CD4-positive, alpha-beta T cell treated with Interferon gamma for 1 hour (primary cell): ENCODE data around the gene TEPSIN.

Experiments
- DNase-seq: peaks from one replicate; pipeline ENCODE4 v3.0.0-alpha.2; 2020

The TEPSIN gene

DNA sequence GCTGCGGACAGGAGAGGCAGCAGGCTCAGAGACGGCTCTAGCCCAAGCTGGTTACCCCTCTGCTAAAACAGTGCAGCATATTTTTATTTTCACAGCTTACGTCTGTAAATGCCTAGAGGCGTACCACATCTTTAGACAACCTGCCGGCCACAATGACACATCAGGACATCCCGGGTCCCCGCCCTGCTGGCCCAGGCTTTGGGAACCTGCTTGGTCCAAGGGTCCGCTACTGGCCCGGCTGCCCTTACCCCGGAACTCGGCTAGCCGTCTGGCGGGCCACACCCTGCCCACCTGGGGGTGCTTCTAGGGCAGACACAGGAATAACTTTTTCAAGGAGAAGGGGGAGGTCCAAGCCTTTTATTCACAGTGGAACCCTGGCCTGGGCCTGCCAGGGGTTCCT is 20.4 kb downstream of the TEPSIN start:
- DNase-seq, result no peak

DNA sequence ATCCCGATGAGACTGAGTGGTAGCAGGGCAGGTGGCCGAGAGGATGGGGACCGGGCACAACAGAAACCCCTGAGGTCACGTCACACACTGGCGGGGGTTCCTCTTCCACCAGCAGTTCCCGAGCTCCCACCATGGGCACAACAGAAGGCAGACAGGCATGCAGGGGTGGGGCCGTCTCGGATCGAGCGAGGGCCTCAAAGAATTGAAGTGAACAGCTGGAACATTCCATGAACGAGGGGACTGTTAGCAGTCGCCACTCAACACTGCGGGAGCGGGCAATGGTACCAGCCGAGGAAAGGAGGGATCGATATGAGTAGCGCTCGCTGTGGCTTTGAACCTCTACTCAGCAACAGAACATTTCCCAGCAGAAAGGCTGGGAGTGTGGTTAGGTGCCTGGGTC is 21.4 kb downstream of the TEPSIN start:
- no peak for DNase-seq

DNA sequence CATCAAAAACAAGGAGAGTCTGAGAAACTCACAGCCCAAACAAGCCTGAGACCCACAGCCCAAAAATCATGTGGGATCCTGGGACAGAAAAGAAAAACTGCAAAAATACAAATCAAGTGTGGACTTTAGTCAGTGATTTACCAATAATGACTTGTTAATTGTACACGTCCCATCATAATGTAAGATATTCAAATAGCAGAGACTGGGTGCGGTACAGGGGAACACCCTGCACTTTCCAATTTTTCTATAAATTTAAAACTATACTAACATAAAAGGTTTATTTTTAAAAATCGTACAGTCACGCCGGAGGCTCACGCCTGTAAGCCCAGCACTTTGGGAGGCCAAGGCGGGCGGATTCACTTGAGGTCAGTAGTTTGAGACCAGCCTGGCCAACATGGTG is 24.9 kb downstream of the TEPSIN start:
- DNase-seq, result no peak

DNA sequence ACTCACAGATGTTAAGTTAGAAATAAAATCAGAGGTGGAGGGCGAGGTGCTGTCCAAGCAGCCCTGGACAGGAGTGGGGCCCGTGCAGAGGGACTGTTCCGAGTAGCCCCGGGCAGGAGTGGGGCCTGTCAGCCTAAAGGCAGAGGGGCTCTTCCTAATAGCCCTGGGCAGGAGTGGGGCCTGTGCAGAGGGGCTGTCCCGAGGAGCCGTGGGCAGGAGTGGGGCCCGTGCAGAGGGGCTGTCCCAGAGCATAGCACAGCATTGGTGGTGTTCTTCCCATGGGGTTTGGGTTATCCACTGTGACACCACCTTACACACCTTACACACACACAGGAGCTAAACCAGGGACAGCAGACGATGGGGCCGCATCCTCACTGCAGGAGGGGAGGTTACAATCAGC is 26.5 kb downstream of the TEPSIN start:
- DNase-seq, result no peak

DNA sequence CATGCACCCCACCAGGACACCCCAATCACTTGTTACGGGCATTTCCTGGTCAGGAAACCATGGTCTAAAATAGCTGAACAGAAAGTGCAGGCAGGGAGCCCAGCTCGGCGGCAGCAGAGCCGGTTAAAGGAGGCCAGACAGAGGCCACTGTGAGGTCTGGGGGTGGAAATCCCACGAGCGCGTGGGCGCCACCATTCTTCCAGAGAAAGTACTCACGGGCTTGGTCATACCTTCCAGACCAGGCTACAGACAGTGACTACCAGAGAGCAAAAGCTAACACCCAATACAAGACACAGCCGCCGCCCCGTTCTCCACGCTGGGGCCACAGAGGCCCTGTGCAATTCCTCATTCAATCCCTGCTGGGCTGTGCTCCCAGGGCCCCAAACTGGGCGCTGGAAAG is 28.0 kb downstream of the TEPSIN start:
- no peak for DNase-seq

DNA sequence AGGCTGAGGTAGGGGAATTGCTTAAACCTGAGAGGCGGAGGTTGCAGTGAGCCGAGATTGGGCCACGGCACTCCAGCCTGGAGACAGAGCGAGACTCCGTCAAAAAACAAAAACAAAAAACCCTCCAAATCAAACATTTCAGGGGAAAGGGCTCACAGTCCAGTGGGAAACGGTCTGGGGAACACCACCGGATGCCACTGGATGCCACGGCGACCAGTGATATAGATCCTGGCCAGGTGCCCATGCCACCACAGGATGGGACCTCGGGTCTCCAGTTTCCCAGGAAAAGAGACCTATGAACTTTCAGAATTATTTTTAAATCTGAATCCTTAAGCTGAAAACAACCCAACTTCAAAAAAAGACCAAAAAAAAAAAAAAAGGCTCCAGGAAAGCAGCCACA is 28.4 kb downstream of the TEPSIN start:
- no peak for DNase-seq

DNA sequence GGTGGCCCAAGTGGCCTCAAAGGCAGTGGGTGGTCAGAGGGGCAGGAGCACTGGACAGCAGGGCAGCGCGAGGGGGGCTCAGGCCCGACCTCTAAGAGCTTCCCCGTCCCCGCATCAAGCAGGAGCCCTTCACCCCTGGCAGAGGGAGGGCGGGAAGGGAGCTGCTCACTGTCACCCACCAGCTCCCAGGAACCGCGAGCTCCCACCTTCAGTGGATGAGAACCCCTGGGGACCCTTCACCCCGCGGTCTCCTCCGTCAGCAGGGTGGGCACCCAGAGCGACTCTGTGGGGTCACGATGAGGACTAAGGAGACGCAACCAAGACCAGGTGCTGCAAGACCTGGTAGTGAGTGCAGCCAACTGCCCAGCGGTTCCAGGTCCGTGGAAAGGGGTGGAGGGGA is 29.7 kb downstream of the TEPSIN start:
- DNase-seq, result no peak

DNA sequence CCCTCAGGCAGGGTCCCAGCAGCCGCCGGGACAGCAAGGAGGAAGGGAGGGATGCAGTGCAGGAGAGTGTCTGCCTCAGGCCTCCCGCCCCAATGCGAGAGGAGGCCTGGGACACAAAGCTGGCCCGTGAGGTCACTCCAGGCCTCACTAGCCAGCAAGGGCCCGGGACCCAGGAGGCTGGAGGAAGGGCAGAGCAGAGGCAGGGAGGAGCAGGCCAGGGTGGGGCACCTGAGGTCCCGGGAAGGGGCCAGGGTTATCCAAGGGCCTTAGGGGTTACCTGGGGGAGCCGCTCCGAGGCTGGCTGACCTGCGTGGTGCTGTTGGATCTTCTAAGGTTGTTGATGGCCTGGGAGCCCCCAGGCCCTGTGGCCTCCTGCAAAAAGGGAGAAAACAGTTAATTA is 30.2 kb downstream of the TEPSIN start:
- DNase-seq, result no peak

DNA sequence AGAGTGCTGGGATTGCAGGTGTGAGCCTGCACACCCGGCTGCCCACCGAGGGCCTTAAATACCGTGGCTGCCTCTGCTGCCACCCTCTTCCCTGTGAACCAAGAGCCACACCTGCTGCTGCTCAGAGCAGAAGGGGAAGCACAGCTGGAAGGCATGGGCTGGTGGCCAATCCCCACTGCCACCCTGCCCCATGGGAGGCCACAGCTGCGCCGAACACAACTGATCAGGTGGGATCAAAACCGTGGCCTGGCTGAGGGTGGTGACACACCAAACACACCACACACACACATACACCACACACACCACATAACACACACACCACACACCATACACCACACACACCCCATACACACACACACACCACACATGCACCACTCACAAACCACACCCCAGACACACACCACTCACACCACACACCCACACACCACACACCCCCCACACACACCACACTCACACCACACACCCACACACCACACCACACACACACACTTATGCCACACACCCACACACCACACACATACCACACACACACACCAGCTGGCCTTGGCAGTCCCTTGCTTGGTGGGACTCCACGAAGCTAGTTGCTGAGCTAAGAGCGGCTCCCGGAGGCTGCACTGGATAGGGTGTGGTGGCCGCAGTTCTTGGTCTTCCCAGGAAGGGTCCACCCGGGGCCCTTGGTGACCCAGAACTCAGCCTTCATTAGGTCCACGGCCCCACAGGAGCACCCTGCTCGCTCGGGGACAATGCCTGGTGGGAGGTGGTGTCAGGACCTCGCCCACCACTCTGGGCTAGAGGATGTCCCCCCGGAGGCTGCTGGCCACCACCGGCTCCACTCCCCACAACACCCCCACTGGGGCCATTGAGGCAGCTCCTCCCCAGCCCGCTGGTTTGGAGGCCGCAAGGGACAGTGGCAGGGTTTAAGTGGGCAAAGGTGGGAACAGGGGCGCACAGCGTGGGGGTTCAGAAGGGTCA is 31.0 kb downstream of the TEPSIN start:
- DNase-seq, result no peak

DNA sequence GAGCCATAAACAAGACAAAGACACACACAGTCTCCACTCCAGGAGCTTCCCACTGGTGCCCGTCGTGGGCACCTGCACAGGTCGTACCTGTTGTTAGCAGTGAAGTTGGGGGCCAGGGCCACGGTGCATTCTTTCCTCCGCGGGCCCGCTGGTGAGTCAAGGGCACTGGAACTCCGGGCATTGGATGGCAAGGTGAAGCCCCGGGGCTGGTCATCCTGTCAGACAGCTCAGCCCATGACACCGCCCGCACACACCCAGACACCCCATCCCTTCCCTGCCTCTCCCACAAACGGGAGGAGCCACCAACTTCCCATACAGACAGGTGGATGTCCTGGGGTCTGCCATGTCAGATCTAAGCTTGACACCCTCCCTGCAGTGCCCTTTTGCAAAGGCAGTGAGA is 32.2 kb downstream of the TEPSIN start:
- no peak for DNase-seq

DNA sequence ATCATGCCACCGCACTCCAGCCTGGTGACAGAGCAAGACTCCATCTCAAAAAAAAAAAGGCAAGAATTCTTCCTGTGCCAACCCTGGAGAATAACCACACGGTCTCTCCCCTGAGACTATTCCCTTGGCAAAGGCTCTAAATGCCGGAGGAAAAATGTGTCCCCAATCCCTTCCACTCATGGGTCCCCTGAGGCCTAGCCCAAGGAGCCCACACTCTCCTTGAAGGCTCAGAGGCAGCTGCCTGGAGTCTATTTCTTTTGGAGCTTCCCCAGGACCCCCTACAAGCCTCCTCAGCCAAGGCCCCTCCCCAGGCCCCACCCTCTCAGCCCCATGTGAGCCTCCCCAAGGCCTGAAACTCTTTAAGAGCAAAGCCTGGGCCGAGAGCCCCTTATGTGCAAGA is 32.7 kb downstream of the TEPSIN start:
- no peak for DNase-seq

DNA sequence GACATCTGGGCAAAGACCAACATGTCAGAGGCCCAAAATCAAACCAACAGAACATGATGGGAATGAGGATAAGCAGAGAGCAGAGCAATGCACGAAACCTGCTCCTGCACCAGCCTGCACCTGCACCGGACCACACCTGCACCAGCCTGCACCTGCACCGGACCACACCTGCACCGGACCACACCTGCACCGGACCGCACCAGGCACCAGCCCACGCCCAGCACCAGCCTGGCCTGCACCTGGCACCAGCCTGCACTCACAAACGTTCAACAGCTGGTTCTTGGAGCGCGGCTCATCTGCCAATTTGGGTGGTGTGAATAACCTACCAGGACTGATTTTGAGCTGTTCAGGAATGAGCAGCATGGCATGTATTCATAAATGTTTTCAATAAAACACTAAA is 34.3 kb downstream of the TEPSIN start:
- DNase-seq, result no peak

DNA sequence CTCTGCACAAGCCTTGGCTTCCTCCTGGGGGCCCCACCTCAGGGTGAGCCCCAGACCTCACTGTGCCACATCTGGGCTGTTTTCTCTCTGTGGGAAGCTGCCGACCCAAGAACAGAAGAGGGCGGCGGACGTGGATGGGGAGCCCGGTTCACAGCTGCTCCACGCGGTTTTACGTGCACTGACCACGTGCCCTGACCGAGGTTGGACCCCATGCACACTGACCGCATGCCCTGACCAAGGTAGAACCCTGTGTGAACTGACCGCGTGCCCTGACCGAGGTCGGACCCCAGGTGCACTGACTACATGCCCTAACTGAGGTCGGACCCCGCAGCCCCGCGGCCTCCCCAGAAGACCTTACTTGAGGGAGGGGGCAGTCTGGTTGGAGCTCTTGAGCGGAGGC is 35.7 kb downstream of the TEPSIN start:
- no peak for DNase-seq

DNA sequence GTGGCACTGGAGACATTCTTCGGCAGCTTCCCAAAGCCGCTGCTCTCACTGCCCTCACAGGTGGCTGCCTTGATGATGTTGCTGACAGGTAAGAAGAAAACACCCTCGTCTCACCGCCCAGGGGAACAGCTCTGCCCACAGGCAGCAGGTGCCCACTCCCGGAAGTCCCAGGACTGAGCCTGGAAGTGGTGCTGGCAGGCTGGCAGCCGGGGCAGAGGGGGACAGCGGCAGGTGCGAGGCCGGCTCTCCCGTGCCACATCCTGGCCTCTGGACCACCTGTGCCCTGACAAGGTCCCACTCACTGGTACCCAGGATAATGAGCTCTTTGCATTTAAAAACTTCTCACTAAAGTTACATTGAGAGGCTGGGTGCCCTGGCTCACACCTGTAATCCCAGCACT is 36.5 kb downstream of the TEPSIN start:
- no peak for DNase-seq

DNA sequence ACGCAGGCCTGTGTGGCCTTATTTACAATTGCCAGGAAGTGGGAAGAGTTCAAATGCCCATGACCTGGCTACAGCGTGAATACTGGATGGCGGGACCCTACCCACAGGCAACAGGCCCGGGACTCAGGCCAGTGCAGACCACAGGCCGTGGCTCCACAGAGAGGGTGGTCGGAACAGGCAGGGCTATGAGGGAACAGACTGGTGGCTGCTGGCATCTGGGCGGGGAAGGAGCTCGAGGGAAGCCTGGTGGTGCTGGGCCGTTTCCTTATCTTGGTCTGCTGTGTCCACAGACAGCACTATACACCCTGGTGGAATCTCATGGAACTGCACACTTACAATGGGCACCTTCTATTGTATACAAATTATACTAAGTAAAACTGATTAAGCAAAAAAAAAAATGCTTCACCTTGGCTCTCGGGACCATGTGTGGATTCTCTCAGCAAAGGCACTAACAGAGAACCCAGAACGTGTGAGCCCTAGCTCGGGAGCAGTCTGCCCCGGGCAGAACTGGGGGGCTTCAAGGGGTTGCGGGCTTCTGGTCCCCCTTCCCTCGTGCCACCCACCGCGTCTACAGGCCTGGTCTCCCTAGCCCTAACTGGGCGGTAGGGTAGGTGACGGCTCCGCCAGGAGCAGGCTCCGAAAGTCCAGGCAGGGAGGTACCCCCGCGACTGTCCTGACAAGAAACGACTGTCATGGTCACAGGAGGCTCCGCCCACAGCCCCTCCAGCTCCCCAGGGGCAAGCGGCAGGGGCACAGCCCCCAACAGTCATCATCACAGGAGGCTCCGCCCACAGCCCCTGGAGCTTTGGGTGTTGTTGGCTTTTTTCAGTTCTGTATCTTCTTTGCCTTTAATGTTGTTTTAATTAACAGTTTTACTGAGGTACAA is 37.9 kb downstream of the TEPSIN start:
- DNase-seq, result no peak

DNA sequence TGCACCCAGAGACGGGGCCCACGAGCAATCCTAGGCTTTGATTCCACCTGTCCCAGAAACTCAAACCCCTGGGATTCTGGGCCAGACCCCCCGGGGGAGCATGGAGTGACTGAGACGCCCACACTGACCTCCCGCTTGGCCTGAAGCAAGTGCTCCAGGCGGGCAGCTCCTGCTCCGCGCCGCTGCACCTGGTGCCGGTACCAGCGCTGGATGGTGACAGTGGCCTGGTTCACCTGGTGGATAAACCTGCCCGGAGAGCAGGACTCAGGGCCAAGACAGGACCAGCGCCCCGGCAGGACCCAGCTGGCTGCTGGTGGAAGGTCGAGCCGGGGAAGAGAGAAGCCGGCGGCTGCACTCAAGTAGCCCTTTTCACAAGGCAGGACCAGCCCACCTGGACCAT is 38.7 kb downstream of the TEPSIN start:
- DNase-seq, result no peak

DNA sequence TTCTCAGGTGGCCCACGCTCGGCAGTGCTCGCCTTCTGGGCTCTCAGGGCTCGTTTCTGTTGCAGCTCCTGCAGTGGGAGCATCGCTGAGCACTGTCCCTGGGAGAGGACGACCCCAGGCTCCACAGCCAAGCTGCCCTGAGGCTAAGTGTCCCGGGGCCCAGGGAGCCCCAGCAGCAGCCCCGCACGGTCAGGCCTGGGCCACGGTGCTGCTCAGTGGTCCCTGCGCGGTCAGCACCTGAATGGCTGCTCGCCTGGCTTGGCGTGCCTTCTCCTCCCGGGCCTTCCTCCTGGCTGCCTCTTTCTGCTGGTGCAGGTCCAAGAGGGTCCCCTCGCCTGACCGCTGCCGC is 39.4 kb downstream of the TEPSIN start:
- no peak for DNase-seq

DNA sequence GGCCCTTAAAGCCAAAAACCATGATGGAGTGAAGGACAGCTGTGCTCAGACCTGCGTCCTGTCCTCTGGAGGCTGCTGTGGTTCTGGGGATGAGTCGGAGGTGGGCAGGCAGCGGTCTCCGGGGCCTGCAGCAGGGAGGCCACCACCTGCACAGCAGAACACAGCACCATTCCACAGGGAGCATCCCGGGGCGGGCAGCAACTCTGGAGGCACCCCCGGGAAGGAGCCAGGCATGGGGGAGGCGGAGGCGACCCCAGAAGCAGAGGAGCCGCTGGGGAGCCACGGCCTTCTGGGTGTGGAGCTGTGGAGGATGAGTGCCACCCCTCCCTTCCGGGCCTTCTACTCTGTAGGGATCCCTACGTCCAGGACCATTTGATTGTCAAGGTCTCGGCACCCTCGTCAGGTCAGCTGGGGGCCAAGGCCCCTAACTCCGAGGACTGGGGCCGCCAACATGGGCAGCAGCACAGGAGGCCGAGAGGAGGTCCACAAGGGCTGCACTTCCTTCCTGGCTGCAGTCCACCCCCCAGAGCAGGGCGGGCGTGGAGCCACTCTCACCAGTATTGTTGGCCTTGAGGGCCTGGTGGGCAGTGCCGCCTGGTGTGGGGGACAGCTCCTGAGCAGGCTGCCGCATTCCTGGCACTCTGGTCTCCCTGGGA is 39.9 kb downstream of the TEPSIN start:
- DNase-seq, result no peak

DNA sequence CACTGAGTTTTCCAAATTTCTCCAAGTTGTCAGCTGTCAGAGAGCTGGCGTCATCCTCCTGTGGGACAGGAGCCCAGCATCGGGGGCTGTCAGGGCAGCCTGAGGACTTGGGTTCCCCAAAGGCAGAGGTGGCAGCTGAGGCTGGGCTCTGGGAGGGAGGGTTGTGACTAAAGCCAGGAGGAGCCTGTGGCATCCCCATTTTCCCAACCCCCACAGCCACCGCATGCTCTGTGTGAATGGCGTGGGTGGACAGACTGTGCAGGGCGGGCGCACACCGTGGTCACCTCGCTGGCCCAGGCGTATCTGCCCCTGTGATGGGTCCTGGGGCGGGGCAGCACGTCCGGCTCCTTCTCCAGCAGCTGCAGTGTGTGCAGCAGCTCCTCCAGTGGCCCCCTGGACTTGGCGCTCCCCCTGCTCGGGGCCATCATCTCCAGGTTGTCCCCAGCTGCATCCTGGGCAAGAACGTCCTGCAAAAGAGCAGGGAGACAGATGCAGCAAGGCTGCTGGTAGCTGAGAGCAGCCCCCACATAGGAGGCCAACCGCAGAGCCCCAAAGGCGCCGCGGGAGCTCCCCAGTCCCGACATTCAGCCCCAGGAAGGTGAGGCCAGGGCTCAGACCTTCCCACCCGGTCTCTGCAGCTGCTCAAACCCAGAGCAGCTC is 40.9 kb downstream of the TEPSIN start:
- no peak for DNase-seq

DNA sequence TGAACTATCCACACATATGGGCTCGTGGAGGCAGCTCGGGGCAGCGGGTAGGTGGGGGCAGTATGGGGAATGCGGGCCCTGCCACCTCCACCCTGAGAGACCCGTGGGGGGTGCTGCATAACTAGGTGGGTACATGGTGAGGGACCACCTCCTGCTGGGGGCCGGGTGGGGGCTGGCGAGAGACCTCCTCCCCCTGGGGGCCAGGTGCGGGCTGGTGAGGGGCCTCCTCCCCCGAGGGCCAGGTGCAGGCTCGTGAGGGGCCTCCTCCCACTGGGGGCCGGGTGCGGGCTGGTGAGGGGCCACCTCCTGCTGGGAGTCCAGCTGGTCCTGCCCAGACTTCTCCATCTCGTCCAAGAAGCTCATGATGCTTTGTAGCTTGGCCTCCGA is 41.5 kb downstream of the TEPSIN start:
- no peak for DNase-seq

DNA sequence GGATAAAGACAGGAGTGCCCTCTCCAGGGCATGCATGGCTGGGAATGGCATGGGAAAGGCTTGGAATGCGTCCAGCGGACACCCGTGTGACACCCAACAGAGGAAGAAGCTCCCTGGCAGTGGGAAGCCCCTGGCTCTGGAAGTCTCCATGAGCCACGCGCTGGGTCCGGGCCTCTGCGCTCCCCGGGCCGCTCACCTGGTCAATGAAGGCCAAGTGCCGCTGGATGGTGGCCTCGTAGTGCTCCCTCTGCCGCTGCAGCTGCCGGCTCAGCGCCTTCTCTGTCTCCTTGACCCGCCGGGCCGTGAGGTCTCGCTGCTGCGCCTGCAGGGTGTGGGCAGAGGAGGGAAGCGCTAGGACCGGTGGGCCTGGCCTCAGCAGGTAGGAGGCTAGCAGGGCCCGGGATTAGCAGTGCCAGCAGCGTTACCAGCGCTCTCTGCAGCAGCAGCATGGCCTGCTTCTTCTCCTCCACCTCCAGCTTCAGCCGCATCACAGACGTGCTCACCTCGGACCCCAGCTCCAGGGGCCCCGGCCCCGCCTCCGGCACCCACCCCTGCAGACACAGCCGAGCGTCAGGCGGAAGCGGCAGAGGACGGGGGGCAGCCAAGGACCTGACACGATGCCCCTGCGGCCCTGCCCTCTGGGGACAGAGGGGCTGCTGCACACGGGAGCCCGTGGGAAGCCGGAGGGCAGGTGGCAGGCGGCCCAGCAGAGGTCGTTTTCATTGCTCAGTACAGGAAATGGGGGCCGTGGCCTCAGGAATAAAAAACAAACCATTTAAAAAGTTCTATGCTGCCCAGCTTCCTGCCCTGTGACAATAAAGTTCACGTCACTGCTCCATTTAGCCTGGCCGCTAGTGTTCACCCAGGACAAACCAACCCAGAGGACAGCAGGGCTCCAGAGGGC is 42.1 kb downstream of the TEPSIN start:
- no peak for DNase-seq

DNA sequence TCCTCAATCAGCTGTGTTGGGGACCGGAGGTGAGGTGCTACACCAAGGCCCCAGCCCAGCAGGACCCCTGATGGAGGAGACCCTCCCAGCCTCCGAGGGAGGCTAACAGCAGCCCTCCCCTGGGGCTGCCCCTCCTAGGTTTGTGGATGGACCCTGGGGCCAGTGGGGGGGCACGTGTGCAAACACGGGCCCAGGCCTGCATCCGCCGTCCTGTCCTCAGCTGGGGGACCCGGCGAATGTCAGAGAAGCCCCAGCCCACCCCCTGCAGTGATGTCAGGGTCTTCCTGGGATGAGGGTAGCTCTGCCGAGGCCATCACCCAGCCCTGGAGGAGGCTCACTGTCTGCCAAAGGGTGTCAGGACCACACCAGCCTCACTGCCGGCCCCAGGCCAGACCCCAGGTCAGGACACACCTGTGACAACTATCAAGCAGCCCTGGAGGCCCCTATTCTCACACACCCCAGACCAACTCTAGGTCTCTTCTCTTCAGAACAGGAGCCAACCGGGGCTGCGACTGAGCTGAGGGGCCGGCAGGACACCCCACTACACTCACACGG is 42.8 kb downstream of the TEPSIN start:
- no peak for DNase-seq
